SK-N-MC (cell line): Measurements from ENCODE around the gene CFHR2.

Experiments used
- DNase-seq: peaks from one replicate; pipeline ENCODE4 v3.0.0-alpha.2; 2011; ENCODE audit warnings: low read depth, low spot score
- H3K27ac ChIP-seq: fragments of 200-600 bp; sonication (generic); 2 replicates; pipeline ENCODE4 v1.5.1; 2016; ENCODE audit warnings: mixed run types
- H3K36me3 ChIP-seq: fragments of 200-600 bp; sonication (generic); 2 replicates; pipeline ENCODE4 v1.6.1; 2017; ENCODE audit warnings: antibody characterized with exemption, low read length, mixed read lengths; ENCODE audit not compliant: insufficient read depth
- H3K4me3 ChIP-seq: fragments of 200-600 bp; sonication (generic); 2 replicates; pipeline ENCODE4 v1.5.1; 2016
- H3K9ac ChIP-seq: fragments of 200-600 bp; sonication (generic); 2 replicates; pipeline ENCODE4 v1.8.0; 2017; ENCODE audit warnings: mixed run types, mixed read lengths; ENCODE audit not compliant: insufficient read length
- H3K9me3 ChIP-seq: fragments of 200-600 bp; sonication (generic); 2 replicates; pipeline ENCODE4 v1.6.1; 2017; ENCODE audit warnings: low read depth, mild to moderate bottlenecking, antibody characterized with exemption, low read length, moderate library complexity, mixed read lengths
- EZH2 ChIP-seq: fragments of 200-600 bp; sonication (generic); IDR thresholded peaks from one replicate; pipeline ENCODE4 v1.6.1; 2017; ENCODE audit warnings: antibody characterized with exemption
- FOXP2 ChIP-seq: optimal IDR thresholded peaks from 2 replicates; pipeline ENCODE3; 2011; ENCODE audit warnings: mild to moderate bottlenecking, moderate library complexity; ENCODE audit not compliant: insufficient read depth; ENCODE audit errors: extremely low read length, control extremely low read depth
- POLR2AphosphoS5 ChIP-seq: IDR thresholded peaks from 2 replicates; pipeline ENCODE4 v1.6.1; 2012; ENCODE audit warnings: mild to moderate bottlenecking, low read depth, low read length, borderline replicate concordance

Gene CFHR2

DNA sequence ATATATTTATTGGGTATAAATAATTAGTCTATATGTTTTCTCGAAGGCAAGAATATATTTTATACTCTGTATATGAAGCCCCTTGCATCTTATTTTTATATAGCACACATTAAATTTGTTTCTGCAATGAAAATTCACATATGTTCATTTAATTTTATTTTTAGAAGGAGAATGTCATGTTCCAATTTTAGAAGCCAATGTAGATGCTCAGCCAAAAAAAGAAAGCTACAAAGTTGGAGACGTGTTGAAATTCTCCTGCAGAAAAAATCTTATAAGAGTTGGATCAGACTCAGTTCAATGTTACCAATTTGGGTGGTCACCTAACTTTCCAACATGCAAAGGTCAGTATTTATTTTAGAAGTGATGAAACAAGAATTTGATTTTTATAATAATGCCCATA is 50.4 kb downstream of the CFHR2 start:
- no peak overlapping the region for H3K9ac ChIP-seq
- no peak for TF ChIP-seq EZH2
- no peak for TF ChIP-seq POLR2AphosphoS5
- no peak for TF ChIP-seq FOXP2

DNA sequence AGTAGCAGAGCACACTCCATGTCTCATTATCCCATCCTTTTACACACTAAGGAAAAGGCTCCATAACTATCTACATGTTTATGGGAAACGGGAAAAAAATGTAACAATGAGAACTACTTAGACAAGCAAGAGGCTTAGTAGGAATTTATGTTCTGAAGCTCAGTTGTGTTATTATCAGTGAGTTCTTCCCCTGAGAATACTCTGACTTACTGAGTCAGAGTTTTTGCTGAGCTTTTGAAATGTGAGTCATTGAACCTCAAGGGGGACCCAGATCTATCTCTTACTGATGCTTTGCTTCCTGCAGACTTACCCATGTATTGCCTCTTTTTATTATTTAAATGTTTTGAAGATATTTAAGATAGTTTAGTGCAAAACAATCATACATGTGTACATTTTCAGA is 53.9 kb downstream of the CFHR2 start:
- H3K9me3 ChIP-seq: no peaks in the 10 kb centered on the region
- H3K36me3 ChIP-seq: no peaks in the 10 kb centered on the region
- H3K4me3 ChIP-seq: no peak overlapping the region
- DNase-seq: peak; percentile 24
- H3K27ac ChIP-seq: no peak overlapping the region
- no peak overlapping the region for H3K9ac ChIP-seq
- TF ChIP-seq POLR2AphosphoS5 (no peak), FOXP2 (no peak), EZH2 (no peak)

More for the DNA sequence above, 50.4 kb downstream of the CFHR2 start:
- Histone ChIP-seq H3K4me3 (no peak overlapping the region), H3K27ac (no peak overlapping the region), H3K36me3 (no peaks in the 10 kb centered on the region), H3K9me3 (no peaks in the 10 kb centered on the region)
- DNase-seq: no peak

DNA sequence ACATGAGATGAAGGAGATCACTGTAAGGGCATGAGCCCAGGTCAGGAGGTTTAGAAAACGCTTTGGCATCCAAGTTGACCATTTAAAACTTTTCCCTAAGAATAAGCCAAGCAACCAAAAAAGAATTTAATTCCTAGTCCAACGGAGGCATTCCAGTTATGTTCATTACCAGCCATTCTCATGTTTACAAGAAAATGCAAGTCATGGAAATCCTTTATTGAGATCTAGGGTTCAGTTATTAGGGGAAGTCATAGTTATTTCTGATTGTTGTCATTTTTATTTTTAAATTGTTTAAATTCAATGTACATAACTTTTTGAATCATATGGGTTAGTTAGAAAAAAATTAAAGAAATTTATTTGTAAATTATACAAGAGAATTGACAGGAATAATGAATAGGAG is 58.3 kb downstream of the CFHR2 start:
- H3K9ac ChIP-seq: no peak overlapping the region
- no peak overlapping the region for H3K4me3 ChIP-seq
- TF ChIP-seq FOXP2 (no peak), POLR2AphosphoS5 (no peak), EZH2 (no peak)
- H3K27ac ChIP-seq: no peak overlapping the region
- no peaks in the 10 kb centered on the region for H3K36me3 ChIP-seq
- no peaks in the 10 kb centered on the region; the same call in 1 of the 2 replicates for H3K9me3 ChIP-seq
- no peak for DNase-seq

- H3K27ac ChIP-seq: no peak overlapping the region
- no peaks in the 10 kb centered on the region; the same call in 1 of the 2 replicates for H3K9me3 ChIP-seq
- DNase-seq: no peak
- H3K36me3 ChIP-seq: no peaks in the 10 kb centered on the region
- TF ChIP-seq EZH2 (no peak), POLR2AphosphoS5 (no peak), FOXP2 (no peak)
- no peak overlapping the region for H3K4me3 ChIP-seq
- no peak overlapping the region for H3K9ac ChIP-seq
Observed at GRCh38 chr1:197003132-197003531, 59.6 kb downstream of the CFHR2 start.

- Histone ChIP-seq H3K9ac (no peak overlapping the region), H3K4me3 (no peak overlapping the region)
Observed at GRCh38 chr1:197008861-197009260, 65.3 kb downstream of the CFHR2 start.

More at GRCh38 chr1:197008861-197009260, 65.3 kb downstream of the CFHR2 start:
- TF ChIP-seq EZH2 (no peak), POLR2AphosphoS5 (no peak), FOXP2 (no peak)
- Histone ChIP-seq H3K27ac (no peak overlapping the region), H3K9me3 (peaks cover 3% of the 10 kb centered on the region), H3K36me3 (no peaks in the 10 kb centered on the region)
- DNase-seq: no peak
